HG03025 (cell line): ENCODE data around the gene TTF2.
"Not testable (repeated sequence)": the region's sequence is repeated elsewhere in the genome, so short reads cannot be mapped to it uniquely, and the experiment has no call there.

Experiments
- ATAC-seq: cut with Tn5 transposase; IDR thresholded peaks from one replicate; pipeline ENCODE4 v1.9.1; 2021; ENCODE audit warnings: mild to moderate bottlenecking, moderate library complexity; ENCODE audit not compliant: unreplicated experiment, low FRiP score

TTF2 gene

GRCh38 chr1:117146072-117146471 is 85.9 kb downstream of the TTF2 start:
- no peak for ATAC-seq

DNA sequence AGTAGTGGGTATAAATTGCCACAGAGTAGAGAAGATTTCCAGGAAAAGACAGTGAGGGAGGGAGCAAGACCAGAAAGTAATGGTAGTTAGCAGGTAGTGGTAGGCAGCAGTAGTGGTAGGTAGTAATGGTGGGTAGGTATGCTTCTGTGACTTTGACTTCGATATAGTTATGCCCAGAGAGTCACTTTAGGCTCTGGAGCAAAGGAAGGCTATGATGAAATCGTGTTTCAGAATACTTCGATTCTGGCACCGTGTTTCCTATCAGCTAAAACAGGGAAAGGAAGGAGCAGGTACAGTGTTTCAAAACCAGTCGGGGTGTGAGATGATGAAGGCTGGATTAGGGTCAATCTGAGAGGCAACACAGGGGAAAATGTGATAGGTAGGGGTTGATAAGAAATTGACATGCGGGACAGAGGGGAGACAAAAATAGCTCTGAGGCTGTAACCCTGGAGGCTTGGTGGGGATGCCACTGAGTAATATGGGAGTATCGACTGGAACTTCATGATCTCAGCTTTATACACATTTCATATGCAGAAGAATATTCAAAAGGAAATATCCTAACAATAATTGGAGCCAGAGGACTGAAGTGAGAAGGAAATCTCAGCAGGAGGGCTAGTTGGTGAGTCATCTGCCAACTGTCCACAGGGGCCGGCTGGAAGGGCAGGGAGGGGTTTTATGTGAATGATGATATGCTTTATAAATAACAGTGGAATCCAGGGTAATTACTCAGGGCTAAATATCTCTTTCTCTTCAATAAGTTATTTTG is 86.6 kb downstream of the TTF2 start:
- ATAC-seq: no peak

DNA sequence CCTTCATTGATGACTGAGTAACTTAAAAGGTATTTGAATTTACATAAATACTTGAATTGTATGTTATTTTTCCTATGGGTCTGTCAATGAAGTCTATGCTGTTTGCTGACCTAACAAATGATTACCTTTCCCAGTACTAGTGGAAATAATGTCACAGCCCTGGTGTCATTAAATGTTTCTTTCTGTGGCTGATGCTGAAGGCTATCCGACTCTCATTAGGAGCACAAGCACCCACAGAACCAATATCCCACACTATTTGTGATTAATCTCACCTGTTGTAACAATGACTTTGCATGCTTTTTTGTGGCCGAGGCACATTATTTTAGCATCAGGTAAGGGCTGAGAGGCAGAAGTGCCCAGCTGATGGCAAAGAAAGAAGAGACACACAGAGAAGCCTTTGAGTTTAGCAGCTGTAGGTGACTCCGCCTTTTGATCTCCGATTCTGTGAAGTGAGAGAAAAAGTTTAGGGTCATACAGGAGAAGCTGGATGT is 87.3 kb downstream of the TTF2 start:
- no peak for ATAC-seq

- ATAC-seq: no peak
Measured at GRCh38 chr1:117147856-117148588, 87.9 kb downstream of the TTF2 start.

DNA sequence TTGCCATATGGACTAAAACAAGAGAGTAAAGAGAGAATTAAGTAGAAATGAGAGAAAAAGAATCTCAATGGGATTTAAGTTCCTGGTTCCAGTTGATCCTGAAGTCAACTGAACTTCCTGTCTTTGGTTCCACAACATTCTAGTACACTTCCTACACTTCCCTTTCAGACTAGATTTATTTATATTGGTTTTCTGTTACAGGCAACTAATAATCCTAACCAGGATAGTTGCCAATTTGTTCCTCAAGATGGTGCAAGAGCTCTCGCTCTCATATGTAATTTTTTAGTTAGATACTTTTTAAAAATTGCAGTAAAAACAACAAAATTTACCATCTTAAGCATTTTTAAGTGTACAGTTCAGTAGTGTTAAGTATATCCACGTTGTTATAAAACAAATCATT is 90.2 kb downstream of the TTF2 start:
- no peak for ATAC-seq

DNA sequence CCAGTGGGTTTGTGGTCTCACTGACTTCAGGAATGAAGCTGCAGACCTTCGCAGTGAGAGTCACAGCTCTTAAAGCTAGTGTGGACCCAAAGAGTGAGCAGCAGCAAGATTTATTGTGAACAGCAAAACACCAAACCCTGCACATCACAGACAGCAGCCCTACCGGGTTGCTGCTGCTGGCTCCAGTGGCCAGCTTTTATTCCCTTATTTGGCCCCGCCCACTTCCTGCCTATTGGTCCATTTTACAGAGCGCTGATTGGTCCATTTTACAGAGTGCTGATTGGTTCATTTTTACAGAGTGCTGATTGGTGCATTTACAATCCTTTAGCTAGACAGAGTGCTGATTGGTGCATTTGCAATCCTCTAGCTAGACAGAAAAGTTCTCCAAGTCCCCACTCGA is 91.2 kb downstream of the TTF2 start:
- not testable (repeated sequence) for ATAC-seq
